IPS-15b (cell line): ENCODE results near the gene KSR2.

ENCODE experiments used
- H3K27me3 ChIP-seq: one replicate; pipeline ENCODE4 v1.6.1; 2013; ENCODE audit warnings: low read length; ENCODE audit not compliant: control insufficient read depth, insufficient read depth
- H3K36me3 ChIP-seq: one replicate; pipeline ENCODE4 v1.6.1; 2013; ENCODE audit warnings: low read length; ENCODE audit not compliant: control insufficient read depth, insufficient read depth
- H3K4me1 ChIP-seq: one replicate; pipeline ENCODE4 v1.6.1; 2013; ENCODE audit warnings: mild to moderate bottlenecking, low read length; ENCODE audit not compliant: control insufficient read depth, insufficient read depth
- H3K4me3 ChIP-seq: one replicate; pipeline ENCODE4 v1.5.1; 2013; ENCODE audit warnings: low read depth, low read length
- H3K9ac ChIP-seq: one replicate; pipeline ENCODE4 v1.6.1; 2013; ENCODE audit warnings: low read depth, mild to moderate bottlenecking, low read length
- H3K9me3 ChIP-seq: one replicate; pipeline ENCODE4 v1.6.1; 2013; ENCODE audit warnings: mild to moderate bottlenecking, low read length; ENCODE audit not compliant: control insufficient read depth, insufficient read depth

KSR2 gene

DNA sequence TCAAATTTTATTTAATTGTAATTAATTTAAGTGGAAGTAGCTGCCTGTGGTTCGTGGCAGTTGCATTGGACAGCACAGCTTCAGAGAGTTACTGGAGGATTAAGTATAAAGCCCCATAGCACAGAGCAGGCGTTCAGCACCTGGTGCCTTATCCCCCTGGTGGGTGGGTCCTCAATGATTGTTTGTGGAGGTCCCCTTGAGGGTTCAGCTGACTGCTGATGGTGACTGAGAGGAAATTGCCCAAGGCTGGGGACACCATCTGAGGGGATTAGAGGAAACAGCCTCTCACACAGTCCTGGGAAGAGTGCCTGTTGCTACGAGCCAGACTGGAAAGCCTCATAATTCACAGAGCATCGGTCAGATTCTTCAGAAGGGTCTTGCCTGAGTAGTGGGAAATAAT, 524.0 kb downstream of the KSR2 start:
- H3K9ac ChIP-seq = no peak overlapping the region
- H3K4me1 ChIP-seq = no peaks in the 10 kb centered on the region
- no peak overlapping the region for H3K4me3 ChIP-seq
- no peaks in the 10 kb centered on the region for H3K36me3 ChIP-seq
- H3K27me3 ChIP-seq = no peaks in the 10 kb centered on the region
- no peaks in the 10 kb centered on the region for H3K9me3 ChIP-seq

DNA sequence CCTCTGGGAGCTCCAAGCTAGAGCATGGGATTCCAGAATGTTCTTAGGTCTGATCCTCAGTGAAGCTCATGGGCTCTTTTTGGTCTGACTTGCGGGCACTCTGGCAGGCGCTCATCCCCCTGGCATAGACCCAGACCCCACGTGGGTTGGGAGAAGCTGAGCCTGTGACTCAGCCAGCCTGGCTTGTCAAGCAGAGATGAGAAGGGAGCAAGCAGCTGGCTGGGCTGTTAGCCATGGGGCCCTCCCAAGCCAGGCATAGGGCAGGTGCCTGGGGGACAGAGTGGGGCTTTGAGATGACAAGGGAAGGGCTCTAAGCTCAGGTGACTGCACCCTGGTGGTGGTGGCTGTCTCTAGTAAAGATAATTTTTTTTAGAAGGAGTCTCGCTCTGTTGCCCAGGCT, 527.0 kb downstream of the KSR2 start:
- Histone ChIP-seq H3K4me3 (no peak overlapping the region), H3K4me1 (no peaks in the 10 kb centered on the region), H3K9ac (no peak overlapping the region), H3K9me3 (no peaks in the 10 kb centered on the region), H3K36me3 (no peaks in the 10 kb centered on the region), H3K27me3 (no peaks in the 10 kb centered on the region)

DNA sequence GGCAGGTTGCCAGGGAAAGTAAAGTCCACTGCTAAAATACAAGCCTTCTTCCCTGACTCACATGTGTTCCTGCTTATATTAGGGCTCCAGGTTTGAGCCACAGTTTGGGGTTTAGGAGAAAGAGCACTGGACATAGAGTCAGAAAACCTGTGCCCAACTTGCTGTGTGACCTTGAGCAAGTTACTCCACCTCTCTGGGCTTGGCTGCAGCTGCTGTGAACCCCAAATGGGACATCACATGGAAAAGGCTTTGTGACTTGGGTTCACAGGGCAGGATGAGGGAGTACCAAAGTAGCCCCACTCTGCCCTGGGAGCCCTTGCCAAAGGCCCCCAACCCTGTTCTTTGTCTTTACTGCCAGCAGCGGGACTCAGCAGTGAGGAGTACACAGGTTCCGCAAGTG, 528.4 kb downstream of the KSR2 start:
- Histone ChIP-seq H3K4me3 (no peak overlapping the region), H3K27me3 (no peaks in the 10 kb centered on the region), H3K36me3 (no peaks in the 10 kb centered on the region), H3K4me1 (no peaks in the 10 kb centered on the region), H3K9ac (no peak overlapping the region), H3K9me3 (no peaks in the 10 kb centered on the region)

DNA sequence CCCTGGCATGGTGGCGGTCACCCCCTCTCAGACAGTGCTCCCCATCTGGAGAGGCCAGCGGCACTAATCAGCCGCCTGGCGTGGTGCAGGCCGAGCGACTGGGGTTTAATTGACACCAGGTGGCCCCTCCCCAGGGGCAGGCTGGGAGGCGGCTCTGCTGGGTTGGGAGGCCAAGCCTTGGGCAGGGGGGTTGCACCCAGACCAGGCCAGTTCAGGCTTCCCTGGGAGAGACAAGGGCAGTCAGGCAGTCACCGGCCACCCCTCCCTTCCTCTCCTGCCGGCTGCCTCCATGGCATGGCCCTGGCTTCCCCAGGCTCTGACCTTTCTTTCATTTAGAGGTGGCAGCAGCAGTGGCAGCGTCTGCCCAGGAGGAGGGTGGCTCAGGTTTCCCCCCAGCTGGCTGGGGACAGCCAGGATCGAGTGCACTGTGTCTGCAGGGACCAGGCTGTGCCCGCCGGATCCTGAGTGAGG, 529.2 kb downstream of the KSR2 start:
- H3K9ac ChIP-seq = peak overlapping the region; percentile 49
- no peaks in the 10 kb centered on the region for H3K9me3 ChIP-seq
- H3K4me1 ChIP-seq = no peaks in the 10 kb centered on the region
- H3K4me3 ChIP-seq = no peak overlapping the region
- H3K27me3 ChIP-seq = no peaks in the 10 kb centered on the region
- no peaks in the 10 kb centered on the region for H3K36me3 ChIP-seq

DNA sequence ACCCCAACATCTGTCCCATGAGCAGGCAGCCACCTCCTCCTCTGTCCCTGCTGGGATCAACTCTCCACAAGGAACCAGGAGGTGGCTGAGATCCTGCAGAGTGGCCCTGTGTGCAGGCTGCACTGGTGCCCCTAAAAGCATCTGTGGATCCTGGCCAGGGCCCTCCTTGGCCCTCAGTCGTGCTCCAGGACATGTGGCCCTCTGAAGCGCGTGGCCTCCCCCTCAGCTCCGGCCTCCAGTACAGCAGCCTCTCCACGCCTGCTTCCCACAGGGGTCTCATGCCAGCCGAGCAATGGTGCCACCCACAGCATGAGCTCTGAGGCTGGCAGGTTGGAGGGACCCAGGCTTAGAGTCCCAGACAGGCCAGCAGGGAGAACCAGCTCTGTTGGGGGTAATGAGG, 530.0 kb downstream of the KSR2 start:
- Histone ChIP-seq H3K9ac (no peak overlapping the region), H3K4me3 (no peak overlapping the region), H3K27me3 (no peaks in the 10 kb centered on the region), H3K36me3 (no peaks in the 10 kb centered on the region), H3K9me3 (no peaks in the 10 kb centered on the region), H3K4me1 (no peaks in the 10 kb centered on the region)

DNA sequence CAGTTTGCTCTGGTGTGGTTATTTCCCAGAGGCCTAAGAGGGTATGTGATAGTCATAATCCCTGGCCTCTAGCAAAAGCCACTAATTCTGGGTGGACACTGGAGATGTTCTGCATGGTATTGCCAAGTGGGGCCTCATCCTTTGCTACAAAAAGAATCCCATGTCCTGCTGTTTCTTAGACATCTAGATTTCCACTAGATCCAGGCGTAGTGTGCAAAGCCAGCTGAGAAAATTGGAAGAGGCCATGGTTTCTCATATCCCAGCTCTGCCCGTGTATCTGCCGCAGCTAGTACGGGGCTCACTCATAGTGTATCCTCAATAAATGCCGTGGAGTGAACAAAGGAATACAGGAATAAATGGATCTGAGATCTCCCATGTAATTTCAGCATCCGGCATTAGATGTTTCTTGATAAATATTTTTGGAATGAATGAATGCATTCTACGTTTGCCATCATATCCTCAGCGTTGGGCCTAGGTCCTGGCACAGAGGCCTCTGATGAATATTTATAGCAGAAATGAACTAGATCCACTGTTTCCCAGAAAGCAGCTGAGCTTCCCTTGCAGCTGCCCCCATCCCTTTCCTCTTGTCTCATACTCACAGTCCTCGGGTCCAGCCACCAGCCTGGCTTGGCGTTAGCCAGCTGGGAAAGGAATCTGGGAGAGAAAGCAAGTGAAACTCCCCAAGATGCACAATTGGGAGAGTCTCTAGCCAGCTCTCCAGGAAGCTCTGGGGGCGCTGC, 531.1 kb downstream of the KSR2 start:
- no peaks in the 10 kb centered on the region for H3K36me3 ChIP-seq
- no peaks in the 10 kb centered on the region for H3K4me1 ChIP-seq
- H3K9ac ChIP-seq = no peak overlapping the region
- H3K9me3 ChIP-seq = no peaks in the 10 kb centered on the region
- no peaks in the 10 kb centered on the region for H3K27me3 ChIP-seq
- H3K4me3 ChIP-seq = no peak overlapping the region

DNA sequence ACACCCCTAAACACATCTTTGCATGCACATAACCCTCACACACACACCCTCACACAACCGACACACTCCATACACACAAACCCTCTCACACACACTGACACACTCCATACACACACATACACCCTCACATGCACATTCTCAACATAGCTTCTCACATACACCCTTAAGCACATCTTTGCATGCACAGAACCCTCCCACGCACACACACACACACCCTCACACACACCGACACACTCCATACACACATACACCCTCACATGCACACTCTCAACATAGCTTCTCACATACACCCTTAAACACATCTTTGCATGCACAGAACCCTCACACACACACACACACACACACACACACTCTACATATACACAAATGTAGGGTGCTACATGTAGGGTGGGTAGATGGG, 534.9 kb downstream of the KSR2 start:
- Histone ChIP-seq H3K9ac (no peak overlapping the region), H3K4me3 (no peak overlapping the region), H3K9me3 (no peaks in the 10 kb centered on the region), H3K36me3 (no peaks in the 10 kb centered on the region), H3K27me3 (peaks cover 2% of the 10 kb centered on the region), H3K4me1 (no peaks in the 10 kb centered on the region)

DNA sequence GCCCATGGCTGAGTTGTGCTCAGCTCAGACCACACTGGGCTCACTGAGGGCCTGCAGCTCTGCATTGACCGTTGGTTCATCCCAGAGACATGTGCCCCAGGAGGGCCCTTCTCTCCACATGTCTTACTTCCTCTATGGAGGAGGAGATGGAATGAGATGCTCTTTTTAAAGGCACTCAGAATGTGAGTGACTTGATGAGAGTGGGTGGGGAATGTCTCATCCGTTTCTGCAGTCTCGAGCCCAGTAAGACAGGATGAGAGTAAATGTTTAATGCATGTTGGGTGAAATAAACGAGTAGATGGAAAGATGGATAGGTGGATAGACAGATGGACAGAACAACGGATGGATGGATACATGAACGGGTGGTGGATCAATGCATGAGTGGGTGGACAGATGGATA, 538.5 kb downstream of the KSR2 start:
- Histone ChIP-seq H3K27me3 (peaks cover 2% of the 10 kb centered on the region), H3K9me3 (no peaks in the 10 kb centered on the region), H3K4me3 (no peak overlapping the region), H3K9ac (no peak overlapping the region), H3K36me3 (no peaks in the 10 kb centered on the region), H3K4me1 (no peaks in the 10 kb centered on the region)

DNA sequence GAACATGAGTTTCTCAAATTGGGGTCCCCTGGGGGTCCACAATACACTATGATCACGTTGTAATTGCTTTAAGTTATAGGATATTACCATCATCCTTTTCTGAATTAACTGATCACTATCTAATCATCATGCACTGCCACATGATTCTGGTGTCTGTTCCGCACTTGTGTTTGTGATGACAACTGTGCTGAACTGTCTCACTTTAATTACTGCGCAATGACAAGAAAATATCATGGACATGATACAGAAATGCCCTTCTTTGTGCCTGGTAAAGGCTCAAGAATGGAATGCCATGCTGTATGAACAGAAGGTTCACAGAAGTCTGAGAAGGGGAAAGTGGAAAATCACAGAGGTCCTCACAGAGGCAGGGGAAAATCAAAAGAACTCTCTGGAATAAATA, 541.6 kb downstream of the KSR2 start:
- no peaks in the 10 kb centered on the region for H3K9me3 ChIP-seq
- H3K9ac ChIP-seq = no peak overlapping the region
- H3K4me1 ChIP-seq = no peaks in the 10 kb centered on the region
- H3K4me3 ChIP-seq = no peak overlapping the region
- peaks cover 2% of the 10 kb centered on the region for H3K27me3 ChIP-seq
- H3K36me3 ChIP-seq = no peaks in the 10 kb centered on the region

DNA sequence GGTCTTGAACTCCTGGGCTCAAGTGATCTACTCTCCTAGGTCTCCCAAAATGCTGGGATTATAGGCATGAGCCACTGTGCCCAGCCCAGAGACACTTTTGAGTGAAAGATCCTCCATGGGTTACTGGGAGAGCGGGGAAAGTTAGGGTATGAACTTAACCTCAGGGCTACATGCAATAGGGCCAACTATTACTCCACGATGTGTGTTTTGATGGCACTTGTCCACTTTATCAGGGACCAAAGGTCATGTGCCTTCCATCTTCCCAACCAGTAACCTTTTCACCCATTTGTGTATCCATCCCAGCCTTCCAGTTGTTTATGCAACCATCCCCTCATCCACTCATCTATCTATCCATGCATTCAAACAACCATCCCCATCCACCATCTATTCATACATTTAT, 546.8 kb downstream of the KSR2 start:
- no peaks in the 10 kb centered on the region for H3K36me3 ChIP-seq
- H3K4me1 ChIP-seq = no peaks in the 10 kb centered on the region

DNA sequence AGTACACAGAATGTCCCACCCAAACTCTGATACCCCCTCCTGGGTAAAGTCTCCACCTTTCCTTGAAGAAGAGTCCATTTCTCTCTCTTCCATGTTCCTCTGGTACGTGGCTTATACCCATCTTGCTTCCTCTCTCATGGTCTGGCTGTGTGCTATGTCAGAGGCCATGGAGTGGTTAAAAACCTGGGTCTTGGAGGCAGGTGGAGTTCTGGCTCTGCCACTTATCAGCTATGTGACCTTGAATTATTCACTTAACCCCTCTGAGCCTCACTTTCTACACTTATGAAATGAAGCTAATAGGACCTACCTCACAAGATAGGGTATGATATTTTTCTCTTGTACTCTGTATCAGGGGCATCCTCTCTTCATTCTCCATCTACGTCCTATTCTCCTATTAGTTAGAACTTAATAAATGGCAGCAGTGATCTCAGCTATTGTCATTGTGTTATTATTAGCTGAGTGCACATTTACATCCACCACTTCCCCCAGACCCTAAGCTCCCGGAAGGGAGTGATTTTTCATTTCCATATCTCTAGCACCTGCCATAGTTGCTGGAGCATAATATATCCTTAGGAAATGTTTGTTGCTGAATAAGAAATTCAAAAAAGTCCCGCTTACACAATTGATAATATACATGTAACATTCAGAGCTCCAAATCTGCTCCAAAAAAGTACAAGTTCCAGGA, 547.6 kb downstream of the KSR2 start:
- Histone ChIP-seq H3K9ac (no peak overlapping the region), H3K27me3 (no peaks in the 10 kb centered on the region), H3K36me3 (no peaks in the 10 kb centered on the region), H3K9me3 (no peaks in the 10 kb centered on the region), H3K4me1 (no peaks in the 10 kb centered on the region), H3K4me3 (no peak overlapping the region)

More for the DNA sequence above, 546.8 kb downstream of the KSR2 start:
- H3K4me3 ChIP-seq = no peak overlapping the region
- H3K9ac ChIP-seq = no peak overlapping the region
- H3K9me3 ChIP-seq = no peaks in the 10 kb centered on the region
- no peaks in the 10 kb centered on the region for H3K27me3 ChIP-seq

DNA sequence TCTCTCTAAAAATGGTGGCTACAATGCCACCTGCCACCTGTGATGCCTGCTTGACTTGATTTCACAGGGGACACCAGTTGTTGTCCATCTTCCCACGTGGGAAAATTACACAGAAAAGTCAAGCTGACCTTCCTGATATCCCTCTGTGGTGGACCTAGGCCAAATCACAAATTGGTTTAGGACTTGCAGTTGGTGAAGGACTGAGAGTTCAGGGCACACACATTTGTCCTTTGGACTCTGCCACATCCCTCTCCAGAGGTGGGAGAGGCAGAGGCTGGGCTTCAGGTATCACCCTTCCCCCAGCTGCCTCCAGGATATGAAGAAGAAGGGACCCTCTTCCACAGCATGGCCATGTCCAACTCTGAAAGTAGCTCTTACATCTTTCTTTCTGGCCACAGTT, 551.8 kb downstream of the KSR2 start:
- Histone ChIP-seq H3K4me1 (no peaks in the 10 kb centered on the region), H3K9me3 (no peaks in the 10 kb centered on the region), H3K36me3 (no peaks in the 10 kb centered on the region), H3K9ac (no peak overlapping the region), H3K4me3 (no peak overlapping the region), H3K27me3 (no peaks in the 10 kb centered on the region)
